Endothelial cell of umbilical vein (primary cell): Measurements from ENCODE around the gene IL16. TPM values are rescaled to one million over a fixed set of nuclear protein-coding genes. Genes with fewer than 3 reads are reported as not detected.
A peak's percentile ranks its signal among the peaks of the same experiment; 100 is the strongest.

Experiments
- BruUV-seq: library from RNA; stranded (reverse); fragments of 400-500 nt; replicated peaks from 2 replicates; lab custom pipeline; 2021; lab: Mats Ljungman, UMichigan
- CTCF ChIA-PET: fragments of 300-600, 350-600 bp; sonication (Branson Sonifier 250); formaldehyde crosslinking; loops from one replicate; lab custom pipeline; 2021; ENCODE audit warnings: antibody characterized with exemption, inconsistent platforms; lab: Charles Lee
- POLR2A ChIA-PET: fragments of 300-600, 350-600 bp; sonication (Branson Sonifier 250); formaldehyde crosslinking; loops from one replicate; lab custom pipeline; 2021; ENCODE audit warnings: antibody characterized with exemption, inconsistent platforms; lab: Charles Lee
- DNase-seq: peaks from one replicate; pipeline ENCODE4 v3.0.0-alpha.2; 2011; ENCODE audit warnings: low read depth, low spot score
- FAIRE-seq: peaks from 2 replicates; lab custom pipeline; 2011; peaks lifted over from hg19 to GRCh38; lab: Jason Lieb, UNC
- H2AFZ ChIP-seq: 2 replicates; pipeline ENCODE4 v1.6.0; 2012; ENCODE audit warnings: low read depth, low read length, control low read depth, inconsistent platforms
- H3K27ac ChIP-seq: 2 replicates; pipeline ENCODE4 v1.5.1; 2011; ENCODE audit warnings: low read depth, mild to moderate bottlenecking, control low read depth, low read length, moderate library complexity; ENCODE audit not compliant: insufficient read depth
- H3K27me3 ChIP-seq, 2 experiments: 2 replicates each; pipeline versions ENCODE4 v1.6.0 to v1.6.1; 2011; ENCODE audit warnings: low read length in 2 of 2, mixed read lengths in 1 of 2; ENCODE audit not compliant: control insufficient read depth in 2 of 2, insufficient read depth in 2 of 2
- H3K36me3 ChIP-seq, 2 experiments: 2 replicates in 1 of 2; 3 replicates in 1 of 2; pipeline ENCODE4 v1.5.1; 2011; ENCODE audit warnings: low read length in 2 of 2, mild to moderate bottlenecking in 1 of 2, moderate library complexity in 1 of 2; ENCODE audit not compliant: control insufficient read depth in 2 of 2, insufficient read depth in 2 of 2; ENCODE audit errors: extremely low read depth in 1 of 2
- H3K4me1 ChIP-seq: 3 replicates; pipeline ENCODE4 v1.5.1; 2011; ENCODE audit warnings: mild to moderate bottlenecking, low read length; ENCODE audit not compliant: control insufficient read depth, insufficient read depth; ENCODE audit errors: extremely low read depth
- H3K4me2 ChIP-seq: 2 replicates; pipeline ENCODE4 v1.6.1; 2011; ENCODE audit warnings: low read length, control low read depth, mixed read lengths; ENCODE audit not compliant: insufficient read depth
- H3K4me3 ChIP-seq, 3 experiments: fragments of 200-600 bp in 1 of 3; sonication (generic), shearing (Covaris generic) in 1 of 3; replicated peaks in 1 of 3; 2 replicates each; pipeline ENCODE4 v1.5.1; 2011 to 2016; ENCODE audit warnings: control low read depth in 3 of 3, low read length in 3 of 3, mild to moderate bottlenecking in 2 of 3, inconsistent platforms in 1 of 3, low read depth in 1 of 3, moderate library complexity in 1 of 3; ENCODE audit not compliant: insufficient read depth in 1 of 3
- H3K79me2 ChIP-seq: 2 replicates; pipeline ENCODE4 v1.6.0; 2012; ENCODE audit warnings: low read length, inconsistent platforms; ENCODE audit not compliant: control insufficient read depth, insufficient read depth
- H3K9ac ChIP-seq: replicated peaks from 2 replicates; pipeline ENCODE3; 2011; ENCODE audit warnings: low read length, control low read depth; ENCODE audit not compliant: insufficient read depth; ENCODE audit errors: extremely low read depth
- H3K9me1 ChIP-seq: replicated peaks from 3 replicates; pipeline ENCODE4 v1.6.0; 2011; ENCODE audit warnings: mild to moderate bottlenecking, low read length; ENCODE audit not compliant: control insufficient read depth, insufficient read depth; ENCODE audit errors: extremely low read depth
- H3K9me3 ChIP-seq: replicated peaks from 2 replicates; pipeline ENCODE4 v1.5.1; 2012; ENCODE audit warnings: low read length, inconsistent platforms; ENCODE audit not compliant: control insufficient read depth, insufficient read depth
- H4K20me1 ChIP-seq: replicated peaks from 2 replicates; pipeline ENCODE3; 2011; ENCODE audit warnings: mild to moderate bottlenecking, low read length; ENCODE audit not compliant: control insufficient read depth, insufficient read depth; ENCODE audit errors: extremely low read depth
- CTCF ChIP-seq, 2 donors: IDR thresholded peaks; 1 replicate in 1 of 2; 2 replicates in 1 of 2; pipeline ENCODE4 v1.5.1; 2011; ENCODE audit warnings: low read length in 2 of 2, mild to moderate bottlenecking in 2 of 2, moderate library complexity in 2 of 2, control low read depth in 1 of 2, inconsistent platforms in 1 of 2, low read depth in 1 of 2; ENCODE audit not compliant: insufficient read depth in 1 of 2; ENCODE audit errors: extremely low read depth in 1 of 2
- GATA2 ChIP-seq: IDR thresholded peaks from 2 replicates; pipeline ENCODE4 v1.7.0; 2011; ENCODE audit warnings: low read depth, mild to moderate bottlenecking, moderate library complexity, mixed read lengths, low read length; ENCODE audit not compliant: insufficient read length, insufficient read depth
- dilution Hi-C: fragments of 300-500 bp; cut with MboI; formaldehyde crosslinking; loops from one replicate; pipeline ENCODE4 v1.15.0; 2019; ENCODE audit warnings: low sequenced_read_pairs; ENCODE audit not compliant: extremely low pct_ligation_motif_present
- intact Hi-C: fragments of 100-400 bp; cut with micrococcal nuclease; formaldehyde crosslinking; loops from one replicate; pipeline ENCODE4 v1.10.0; 2022
- polyA plus RNA-seq, 4 experiments: library from polyadenylated mRNA; depleted of rRNA in 3 of 4; stranded (reverse) in 3 of 4; unstranded in 1 of 4; fragments of >200 nt; gene quantifications; 2 replicates each; pipeline versions ENCODE4 v1.2.1 to v1.2.3, GENCODE V29; 2011 to 2012; ENCODE audit warnings: missing spikeins in 1 of 4
- total RNA-seq: library from RNA; stranded (reverse); gene quantifications from 2 replicates; pipeline ENCODE4 v1.2.3, GENCODE V29; 2021

IL16 gene
- total and polyA plus RNA-seq, 2 donors (not counting 3 experiments of a cell fraction or from before 2014, with no cell fraction given): 0.29 to 2.1 TPM

- Histone ChIP-seq H4K20me1 (no peaks in the 10 kb centered on the region), H3K4me3 (no peak overlapping the region), H3K27me3 (peaks cover 7 to 12% of the 10 kb centered on the region in 2 experiments), H3K79me2 (no peaks in the 10 kb centered on the region), H3K4me1 (no peaks in the 10 kb centered on the region), H3K27ac (no peak overlapping the region), H3K4me2 (no peak overlapping the region), H3K9me3 (no peaks in the 10 kb centered on the region), H2AFZ (no peak overlapping the region), H3K9ac (no peak overlapping the region), H3K9me1 (no peaks in the 10 kb centered on the region), H3K36me3 (no peaks in the 10 kb centered on the region)
- dilution Hi-C loops (no loop called here), intact Hi-C loops (loop anchor here (1.0 to 10.0 kb wide), 5 partner anchors 61 to 770 kb away; partner anchors contain the start of gene MEX3B)
- FAIRE-seq: peak; percentile 98
- BruUV-seq: no TSS peak
- ChIA-PET CTCF (interaction anchor here (0.6 to 5.5 kb wide), 35 partner anchors 9 to 712 kb away, joined by 3 to 142 read pairs (median 5); partner anchors contain the start of gene STARD5), POLR2A (no interaction called here)
- TF ChIP-seq GATA2: no peak
- TF ChIP-seq CTCF (IDR thresholded peaks at IDR 0.05; ENCODE audit: extremely low read depth in 1 of 2, insufficient read depth in 1 of 2, low read depth in 1 of 2, low read length in 2 of 2): peak; percentile 74 to 89
- peak; percentile 75 for DNase-seq
These were observed 78.4 kb downstream of the IL16 start for GRCh38 chr15:81274931-81275707.
